Karpas-422 (cell line): ENCODE data around the gene SNAP91. TPM values are rescaled to one million over a fixed set of nuclear protein-coding genes. Genes with fewer than 3 reads are reported as not detected.

Experiments
- DNase-seq: peaks from one replicate; pipeline ENCODE4 v3.0.0-alpha.2; 2015
- H2AFZ ChIP-seq: fragments of 200-600 bp; sonication (generic); 2 replicates; pipeline ENCODE4 v1.6.1; 2014; ENCODE audit warnings: antibody characterized with exemption, low read length, mixed read lengths
- H3K27ac ChIP-seq: fragments of 200-600 bp; sonication (generic); 2 replicates; pipeline ENCODE4 v1.5.1; 2014; ENCODE audit warnings: mild to moderate bottlenecking, low read length, moderate library complexity
- H3K27me3 ChIP-seq: fragments of 200-600 bp; sonication (generic); 2 replicates; pipeline ENCODE4 v1.6.1; 2014; ENCODE audit warnings: low read length, mixed read lengths
- H3K36me3 ChIP-seq: fragments of 200-600 bp; sonication (generic); 2 replicates; pipeline ENCODE4 v1.6.1; 2014; ENCODE audit warnings: low read length, mixed read lengths; ENCODE audit not compliant: insufficient read depth
- H3K4me1 ChIP-seq: fragments of 200-600 bp; sonication (generic); 2 replicates; pipeline ENCODE4 v1.6.1; 2014; ENCODE audit warnings: mild to moderate bottlenecking, low read length, mixed read lengths
- H3K4me2 ChIP-seq: fragments of 200-600 bp; sonication (generic); 2 replicates; pipeline ENCODE4 v1.6.1; 2014; ENCODE audit warnings: low read length, low read depth, mild to moderate bottlenecking; ENCODE audit not compliant: poor library complexity, severe bottlenecking
- H3K4me3 ChIP-seq: fragments of 200-600 bp; sonication (generic); 2 replicates; pipeline ENCODE4 v1.5.1; 2014; ENCODE audit warnings: mild to moderate bottlenecking, antibody characterized with exemption, low read length, mixed read lengths
- H3K79me2 ChIP-seq: fragments of 200-600 bp; sonication (generic); 2 replicates; pipeline ENCODE4 v1.6.1; 2014; ENCODE audit warnings: mild to moderate bottlenecking, low read length, mixed read lengths
- H3K9ac ChIP-seq: fragments of 200-600 bp; sonication (generic); 2 replicates; pipeline ENCODE4 v1.6.0; 2014; ENCODE audit warnings: low read length
- H3K9me2 ChIP-seq: fragments of 200-600 bp; sonication (generic), shearing (Covaris generic); replicated peaks from 2 replicates; pipeline ENCODE4 v1.6.0; 2014; ENCODE audit warnings: mild to moderate bottlenecking, low read length, moderate library complexity; ENCODE audit not compliant: insufficient read depth
- H3K9me3 ChIP-seq: fragments of 300-700, 200-600 bp; sonication (generic); 2 replicates; pipeline ENCODE4 v1.6.1; 2014; ENCODE audit warnings: low read length, mixed read lengths
- H4K20me1 ChIP-seq: fragments of 200-600 bp; sonication (generic); 2 replicates; pipeline ENCODE4 v1.6.1; 2014; ENCODE audit warnings: mild to moderate bottlenecking, antibody characterized with exemption, low read length, low read depth; ENCODE audit not compliant: insufficient read depth
- total RNA-seq: library from RNA; depleted of rRNA; stranded (reverse); fragments of >200 nt; shearing (Covaris generic); gene quantifications from 2 replicates; pipeline ENCODE4 v1.2.3, GENCODE V29; 2014; ENCODE audit warnings: low replicate concordance

SNAP91 gene
- total RNA-seq, 1 experiment from 2014 or later = not detected

- Histone ChIP-seq H3K4me2 (no peak overlapping the region), H3K9ac (no peak overlapping the region), H3K27ac (no peak overlapping the region), H3K4me1 (no peaks in the 10 kb centered on the region), H2AFZ (no peak overlapping the region), H3K27me3 (no peaks in the 10 kb centered on the region), H3K9me2 (no peaks in the 10 kb centered on the region), H3K4me3 (no peak overlapping the region), H3K36me3 (no peaks in the 10 kb centered on the region), H3K79me2 (no peaks in the 10 kb centered on the region), H4K20me1 (no peaks in the 10 kb centered on the region), H3K9me3 (no peaks in the 10 kb centered on the region)
- DNase-seq = no peak
Measured at GRCh38 chr6:83613378-83613777, 95.5 kb downstream of the SNAP91 start.

GRCh38 chr6:83609248-83609647 lies 99.7 kb downstream of the SNAP91 start:
- Histone ChIP-seq H4K20me1 (no peaks in the 10 kb centered on the region), H3K27me3 (no peaks in the 10 kb centered on the region), H3K4me3 (no peak overlapping the region), H3K79me2 (no peaks in the 10 kb centered on the region), H3K9ac (no peak overlapping the region), H3K36me3 (no peaks in the 10 kb centered on the region), H3K9me3 (no peaks in the 10 kb centered on the region), H3K4me2 (no peak overlapping the region), H3K27ac (no peak overlapping the region), H2AFZ (no peak overlapping the region), H3K9me2 (no peaks in the 10 kb centered on the region), H3K4me1 (no peaks in the 10 kb centered on the region)
- no peak for DNase-seq

- H3K9me3 ChIP-seq = no peaks in the 10 kb centered on the region
- no peaks in the 10 kb centered on the region for H3K36me3 ChIP-seq
- no peak overlapping the region for H3K4me2 ChIP-seq
- no peak overlapping the region for H3K27ac ChIP-seq
- no peak overlapping the region for H3K4me3 ChIP-seq
- no peak for DNase-seq
- no peaks in the 10 kb centered on the region for H3K79me2 ChIP-seq
- no peak overlapping the region for H3K9ac ChIP-seq
- H3K9me2 ChIP-seq = no peaks in the 10 kb centered on the region
- no peak overlapping the region for H2AFZ ChIP-seq
- no peaks in the 10 kb centered on the region for H3K4me1 ChIP-seq
- H4K20me1 ChIP-seq = no peaks in the 10 kb centered on the region
- no peaks in the 10 kb centered on the region for H3K27me3 ChIP-seq
Measured at GRCh38 chr6:83605517-83605916, 103.4 kb downstream of the SNAP91 start.

GRCh38 chr6:83603551-83603950 lies 105.3 kb downstream of the SNAP91 start:
- H3K9me3 ChIP-seq = no peaks in the 10 kb centered on the region
- H3K4me2 ChIP-seq = no peak overlapping the region
- no peak overlapping the region for H3K9ac ChIP-seq
- no peaks in the 10 kb centered on the region for H4K20me1 ChIP-seq
- H3K79me2 ChIP-seq = no peaks in the 10 kb centered on the region
- no peak for DNase-seq
- H3K9me2 ChIP-seq = no peaks in the 10 kb centered on the region
- H3K27me3 ChIP-seq = no peaks in the 10 kb centered on the region
- no peaks in the 10 kb centered on the region for H3K4me1 ChIP-seq
- no peak overlapping the region for H2AFZ ChIP-seq
- H3K36me3 ChIP-seq = no peaks in the 10 kb centered on the region
- H3K27ac ChIP-seq = no peak overlapping the region
- no peak overlapping the region for H3K4me3 ChIP-seq

- no peak for DNase-seq
- H2AFZ ChIP-seq = no peak overlapping the region
- H3K27ac ChIP-seq = no peak overlapping the region
Measured at GRCh38 chr6:83601119-83601518, 107.8 kb downstream of the SNAP91 start.

GRCh38 chr6:83600459-83600858 lies 108.4 kb downstream of the SNAP91 start:
- Histone ChIP-seq H3K27ac (no peak overlapping the region), H3K4me3 (no peak overlapping the region), H4K20me1 (no peaks in the 10 kb centered on the region), H3K79me2 (no peaks in the 10 kb centered on the region), H3K9me2 (no peaks in the 10 kb centered on the region), H3K36me3 (no peaks in the 10 kb centered on the region), H3K9ac (no peak overlapping the region), H2AFZ (no peak overlapping the region), H3K27me3 (no peaks in the 10 kb centered on the region), H3K9me3 (no peaks in the 10 kb centered on the region), H3K4me2 (no peak overlapping the region), H3K4me1 (no peaks in the 10 kb centered on the region)
- DNase-seq = no peak

More at GRCh38 chr6:83601119-83601518, 107.8 kb downstream of the SNAP91 start:
- no peaks in the 10 kb centered on the region for H3K27me3 ChIP-seq
- no peak overlapping the region for H3K4me2 ChIP-seq
- H3K9ac ChIP-seq = no peak overlapping the region
- H3K9me2 ChIP-seq = no peaks in the 10 kb centered on the region
- H3K4me1 ChIP-seq = no peaks in the 10 kb centered on the region
- no peak overlapping the region for H3K4me3 ChIP-seq
- H3K9me3 ChIP-seq = no peaks in the 10 kb centered on the region
- H4K20me1 ChIP-seq = no peaks in the 10 kb centered on the region
- H3K36me3 ChIP-seq = no peaks in the 10 kb centered on the region
- no peaks in the 10 kb centered on the region for H3K79me2 ChIP-seq

- DNase-seq = no peak
- Histone ChIP-seq H4K20me1 (no peaks in the 10 kb centered on the region), H3K36me3 (no peaks in the 10 kb centered on the region), H3K4me1 (no peaks in the 10 kb centered on the region), H3K4me3 (no peak overlapping the region), H3K4me2 (no peak overlapping the region), H3K79me2 (no peaks in the 10 kb centered on the region), H3K27me3 (no peaks in the 10 kb centered on the region), H3K9me2 (no peaks in the 10 kb centered on the region), H3K9me3 (no peaks in the 10 kb centered on the region), H3K9ac (no peak overlapping the region), H3K27ac (no peak overlapping the region), H2AFZ (no peak overlapping the region)
Measured at GRCh38 chr6:83597511-83597910, 111.4 kb downstream of the SNAP91 start.

GRCh38 chr6:83597051-83597450 lies 111.8 kb downstream of the SNAP91 start:
- Histone ChIP-seq H3K9me3 (no peaks in the 10 kb centered on the region), H3K4me2 (no peak overlapping the region), H4K20me1 (no peaks in the 10 kb centered on the region), H3K27ac (no peak overlapping the region), H3K9me2 (no peaks in the 10 kb centered on the region), H3K4me3 (no peak overlapping the region), H3K36me3 (no peaks in the 10 kb centered on the region), H2AFZ (no peak overlapping the region), H3K27me3 (no peaks in the 10 kb centered on the region), H3K79me2 (no peaks in the 10 kb centered on the region), H3K9ac (no peak overlapping the region), H3K4me1 (no peaks in the 10 kb centered on the region)
- no peak for DNase-seq

- no peaks in the 10 kb centered on the region for H3K9me2 ChIP-seq
- H3K4me3 ChIP-seq = no peak overlapping the region
- no peaks in the 10 kb centered on the region for H3K36me3 ChIP-seq
- DNase-seq = no peak
- no peak overlapping the region for H3K4me2 ChIP-seq
- no peak overlapping the region for H3K9ac ChIP-seq
- no peaks in the 10 kb centered on the region for H3K9me3 ChIP-seq
- no peaks in the 10 kb centered on the region for H3K79me2 ChIP-seq
- no peaks in the 10 kb centered on the region for H3K4me1 ChIP-seq
- no peak overlapping the region for H2AFZ ChIP-seq
- no peaks in the 10 kb centered on the region for H3K27me3 ChIP-seq
- H3K27ac ChIP-seq = no peak overlapping the region
- no peaks in the 10 kb centered on the region for H4K20me1 ChIP-seq
Measured at GRCh38 chr6:83594941-83595340, 114.0 kb downstream of the SNAP91 start.
